Measurements from ENCODE around the gene SIGLEC1.

The SIGLEC1 gene

DNA sequence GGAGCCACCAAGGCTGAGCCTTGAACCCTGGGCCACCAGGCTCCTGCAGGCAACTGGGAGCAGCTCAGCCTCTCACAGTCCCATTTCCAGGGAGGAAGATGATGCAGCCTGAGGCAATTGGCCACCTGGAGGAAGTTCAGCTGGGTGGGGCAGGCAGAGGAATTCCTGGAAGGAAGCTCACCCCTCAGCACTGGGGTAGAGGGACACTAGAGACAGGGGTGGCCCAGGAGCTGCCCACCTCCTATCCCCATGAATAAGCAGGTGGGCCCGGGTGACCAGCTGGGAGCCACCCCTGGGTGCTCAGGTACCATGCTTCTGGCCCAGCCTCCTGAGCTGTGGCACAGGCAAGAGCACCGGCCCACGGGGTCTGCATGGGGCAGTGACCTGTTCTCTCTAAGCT lies 16.5 kb upstream of the SIGLEC1 start:
- no peak for DNase-seq (ENCODE audit: low read depth)

DNA sequence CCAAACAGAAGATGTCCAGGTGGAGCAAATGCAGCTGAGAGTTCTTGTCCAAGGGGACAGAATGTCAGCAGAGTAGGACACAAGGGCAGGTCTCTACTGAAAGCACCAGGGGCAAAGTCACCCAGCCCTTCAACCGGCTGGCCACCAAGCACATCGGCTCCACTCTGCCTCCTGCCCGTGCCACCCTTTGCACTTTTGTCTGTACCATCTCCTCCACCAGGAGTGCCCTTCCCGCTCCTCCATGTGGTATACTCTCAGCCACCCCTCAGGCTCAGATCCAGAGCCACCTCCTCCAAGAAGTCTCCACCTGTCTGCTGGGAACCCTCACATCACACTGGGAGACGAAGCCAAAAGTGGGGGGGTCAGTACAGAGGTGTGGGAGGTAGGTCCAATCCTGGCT lies 16.0 kb upstream of the SIGLEC1 start:
- DNase-seq (ENCODE audit: low read depth): no peak

- peak; percentile 49 for DNase-seq (ENCODE audit: low read depth)
Measured at GRCh38 chr20:3727401-3728021, 15.1 kb upstream of the SIGLEC1 start.

DNA sequence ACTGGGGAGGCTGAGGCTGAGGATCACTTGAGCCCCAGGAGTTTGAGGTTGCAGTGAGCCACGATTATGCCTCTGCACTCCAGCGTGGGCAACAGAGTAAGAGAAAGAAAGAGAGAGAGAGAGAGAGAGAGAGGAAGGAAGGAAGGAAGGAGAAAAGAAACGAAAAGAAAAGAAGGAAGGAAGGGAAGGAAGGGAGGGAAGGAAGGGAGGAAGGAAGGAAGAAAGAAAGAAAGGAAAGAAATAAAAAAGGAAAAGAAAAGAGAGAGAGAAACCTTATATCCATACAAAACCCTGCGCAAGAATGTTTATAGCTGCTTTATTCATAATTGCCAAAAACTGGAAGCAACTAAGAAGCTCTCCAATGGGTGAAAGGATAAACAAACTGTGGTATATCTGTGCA lies 12.0 kb upstream of the SIGLEC1 start:
- no peak for DNase-seq (ENCODE audit: low read depth)

- DNase-seq (ENCODE audit: low read depth): no peak
Measured at GRCh38 chr20:3723284-3723683, 10.9 kb upstream of the SIGLEC1 start.

GRCh38 chr20:3721912-3722311 lies 9.5 kb upstream of the SIGLEC1 start:
- DNase-seq (ENCODE audit: low read depth): no peak

DNA sequence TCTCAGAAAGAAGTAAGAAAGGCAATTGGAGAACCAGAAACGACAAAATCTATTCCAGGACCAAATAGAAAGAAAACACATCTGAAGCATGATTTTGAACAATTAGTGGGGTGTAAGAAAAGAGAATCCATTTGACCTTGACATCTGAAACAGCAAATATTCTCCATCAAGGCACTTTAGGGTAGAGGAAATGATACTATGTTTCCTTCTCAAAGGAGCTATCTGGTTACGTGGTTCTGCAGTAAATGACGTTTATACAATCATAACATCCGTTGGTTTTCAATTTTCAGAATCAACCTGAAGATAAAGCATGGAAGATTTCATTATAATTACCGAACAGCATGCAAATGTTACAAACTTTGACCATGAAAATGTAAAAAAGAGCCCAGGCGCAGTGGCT lies 8.2 kb upstream of the SIGLEC1 start:
- no peak for DNase-seq (ENCODE audit: low read depth)

DNA sequence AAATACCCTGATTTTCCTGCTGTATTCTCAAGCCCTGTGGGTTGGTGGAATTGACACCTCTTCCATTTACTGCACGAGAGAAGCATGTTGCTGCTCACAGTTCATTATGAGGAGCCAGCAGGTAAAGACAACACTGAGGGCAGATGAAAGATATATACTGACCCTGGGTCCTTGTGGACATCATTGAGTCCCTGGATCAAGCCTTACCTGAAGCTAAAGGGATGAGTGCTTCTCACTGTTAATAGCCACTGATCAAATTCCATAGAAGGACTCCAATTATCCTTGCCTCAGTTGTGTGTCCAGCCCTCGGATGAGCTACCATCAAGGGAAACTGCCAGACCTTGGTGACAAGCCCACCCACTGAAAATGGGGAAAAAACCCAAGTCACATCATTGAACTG lies 7.7 kb upstream of the SIGLEC1 start:
- no peak for DNase-seq (ENCODE audit: low read depth)

- DNase-seq (ENCODE audit: low read depth): no peak
Measured at GRCh38 chr20:3719046-3719445, 6.6 kb upstream of the SIGLEC1 start.

- DNase-seq (ENCODE audit: low read depth): peak; percentile 64
Measured at GRCh38 chr20:3716195-3716834, 3.9 kb upstream of the SIGLEC1 start.

- no peak for DNase-seq (ENCODE audit: low read depth)
Measured at GRCh38 chr20:3714092-3714491, 1.7 kb upstream of the SIGLEC1 start.

DNA sequence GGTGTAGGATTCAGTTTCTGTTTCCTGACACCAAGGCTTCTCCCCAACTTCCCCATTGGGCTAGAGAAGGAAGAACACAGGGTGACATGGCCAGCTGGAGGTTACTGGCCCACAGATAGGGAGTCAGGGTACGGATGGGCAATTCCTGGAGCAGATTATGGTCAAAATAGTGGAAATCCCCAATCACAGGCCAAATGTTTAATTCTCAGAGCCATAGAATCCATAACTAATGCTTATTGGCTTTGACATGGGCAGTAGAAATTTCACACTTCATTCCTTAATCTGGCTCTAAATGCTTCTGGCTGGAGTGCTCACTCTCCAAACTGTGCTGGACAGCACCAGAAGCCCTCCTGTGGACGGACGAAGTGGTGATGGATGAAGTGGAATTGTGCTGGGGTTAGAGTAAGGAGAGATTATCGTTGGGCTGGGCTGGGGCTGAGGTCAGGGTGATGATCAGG lies 887 bp downstream of the SIGLEC1 start:
- DNase-seq (ENCODE audit: low read depth): no peak

- DNase-seq (ENCODE audit: low read depth): peak; percentile 57
Measured at GRCh38 chr20:3710703-3711483, 1.5 kb downstream of the SIGLEC1 start.

DNA sequence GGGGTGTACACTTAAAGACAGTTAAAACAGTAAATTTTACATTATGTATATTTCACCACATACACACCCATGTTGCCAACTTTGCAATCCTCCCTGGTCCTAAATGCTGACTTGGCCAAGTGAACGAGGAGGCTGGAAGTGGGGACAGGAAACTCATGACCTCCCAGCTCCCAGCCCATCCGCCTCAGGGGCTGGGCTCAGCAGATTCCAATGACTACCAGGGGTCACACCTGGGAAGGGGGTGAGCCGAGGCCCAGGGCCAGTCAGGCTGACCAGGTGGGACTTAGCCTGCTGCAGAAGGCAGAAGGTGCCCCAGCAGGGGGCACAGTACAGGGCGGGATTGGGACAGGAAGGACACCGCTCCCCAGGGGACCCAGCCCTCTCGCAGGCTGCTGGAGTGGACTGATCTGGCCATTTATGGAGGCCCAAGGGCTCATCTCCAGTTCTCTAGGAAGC lies 2.4 kb downstream of the SIGLEC1 start:
- no peak for DNase-seq (ENCODE audit: low read depth)

GRCh38 chr20:3707508-3707899 lies 4.9 kb downstream of the SIGLEC1 start:
- DNase-seq (ENCODE audit: low read depth): no peak

DNA sequence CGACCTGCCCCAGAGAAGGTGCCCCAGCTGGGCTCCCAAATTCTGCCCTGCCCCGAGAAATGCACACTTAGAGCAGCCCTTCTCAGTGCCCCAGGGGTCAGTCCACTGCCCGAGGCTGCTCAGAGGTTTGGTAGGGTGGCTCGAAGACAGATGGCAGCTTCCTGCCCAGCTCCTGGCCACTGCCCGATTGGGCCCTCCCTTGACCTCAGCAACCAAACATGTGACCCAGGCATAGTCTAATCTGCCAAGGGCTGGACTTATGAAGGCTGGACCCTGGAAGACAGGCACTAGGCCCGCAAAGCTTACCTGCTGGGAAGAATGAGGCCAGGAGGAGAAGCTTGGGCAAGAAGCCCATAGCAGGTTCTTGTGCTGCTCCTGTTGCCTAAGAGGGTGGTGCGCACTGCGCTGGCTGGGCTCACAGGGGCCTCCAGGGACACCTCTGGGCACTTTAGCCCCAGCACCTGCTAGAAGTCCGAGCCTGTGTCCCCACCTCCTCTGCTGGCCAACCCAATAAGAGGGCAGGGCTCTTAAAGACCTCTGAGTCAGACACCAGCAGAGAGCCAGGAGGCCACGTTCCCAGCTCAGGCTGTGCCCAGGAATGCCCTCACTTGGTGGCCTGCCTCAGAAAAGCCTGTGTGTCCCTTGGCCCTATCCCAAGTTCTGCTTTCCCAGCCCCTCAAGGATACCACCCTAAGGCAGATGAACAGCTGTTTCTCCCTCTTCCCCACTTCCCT lies 5.5 kb downstream of the SIGLEC1 start:
- DNase-seq (ENCODE audit: low read depth): no peak

GRCh38 chr20:3705970-3706739 lies 6.2 kb downstream of the SIGLEC1 start:
- DNase-seq (ENCODE audit: low read depth): no peak

DNA sequence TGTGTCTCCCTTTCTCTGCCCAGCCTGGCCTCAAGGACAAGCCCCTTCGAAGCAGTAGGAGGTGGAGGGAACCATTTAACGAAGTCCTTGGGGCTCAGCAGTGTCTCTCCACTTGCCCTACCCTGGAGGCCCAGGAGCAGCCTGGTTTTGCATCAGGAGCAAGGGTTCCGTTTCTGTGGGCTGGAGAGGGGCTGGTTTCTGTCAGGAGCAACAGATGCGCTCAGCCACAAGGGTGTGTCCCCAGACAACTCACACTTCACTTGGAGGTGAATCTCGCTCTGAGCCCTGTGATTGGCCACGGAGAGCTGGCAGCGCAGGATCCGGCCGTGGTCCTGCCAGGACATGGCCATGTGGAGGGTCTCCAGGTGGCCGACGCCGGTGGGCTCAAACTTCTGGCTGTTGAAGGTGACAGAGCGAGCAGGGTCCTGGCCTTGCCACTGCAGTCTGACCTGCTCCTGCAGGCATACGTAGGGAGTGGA lies 6.9 kb downstream of the SIGLEC1 start:
- DNase-seq (ENCODE audit: low read depth): no peak

DNA sequence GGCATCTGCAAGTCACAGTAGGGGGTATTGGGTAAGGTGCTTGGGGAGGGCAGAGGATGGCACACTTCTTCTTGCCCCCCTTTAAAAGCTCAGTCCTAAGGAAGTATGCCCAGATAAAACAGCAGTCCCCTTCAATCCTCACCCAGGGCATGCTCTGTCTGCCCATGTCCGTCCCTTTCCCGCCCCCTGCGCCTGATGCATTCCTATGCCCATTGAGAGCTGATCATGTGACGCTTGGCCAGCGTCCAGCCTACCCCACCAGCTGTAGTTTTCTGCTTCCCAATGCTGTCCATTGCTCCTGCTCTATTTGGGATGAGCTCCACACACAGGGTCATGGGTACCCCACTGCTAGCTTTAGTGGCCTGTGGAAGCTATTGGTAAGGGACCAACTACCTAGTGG lies 8.3 kb downstream of the SIGLEC1 start:
- no peak for DNase-seq (ENCODE audit: low read depth)

DNA sequence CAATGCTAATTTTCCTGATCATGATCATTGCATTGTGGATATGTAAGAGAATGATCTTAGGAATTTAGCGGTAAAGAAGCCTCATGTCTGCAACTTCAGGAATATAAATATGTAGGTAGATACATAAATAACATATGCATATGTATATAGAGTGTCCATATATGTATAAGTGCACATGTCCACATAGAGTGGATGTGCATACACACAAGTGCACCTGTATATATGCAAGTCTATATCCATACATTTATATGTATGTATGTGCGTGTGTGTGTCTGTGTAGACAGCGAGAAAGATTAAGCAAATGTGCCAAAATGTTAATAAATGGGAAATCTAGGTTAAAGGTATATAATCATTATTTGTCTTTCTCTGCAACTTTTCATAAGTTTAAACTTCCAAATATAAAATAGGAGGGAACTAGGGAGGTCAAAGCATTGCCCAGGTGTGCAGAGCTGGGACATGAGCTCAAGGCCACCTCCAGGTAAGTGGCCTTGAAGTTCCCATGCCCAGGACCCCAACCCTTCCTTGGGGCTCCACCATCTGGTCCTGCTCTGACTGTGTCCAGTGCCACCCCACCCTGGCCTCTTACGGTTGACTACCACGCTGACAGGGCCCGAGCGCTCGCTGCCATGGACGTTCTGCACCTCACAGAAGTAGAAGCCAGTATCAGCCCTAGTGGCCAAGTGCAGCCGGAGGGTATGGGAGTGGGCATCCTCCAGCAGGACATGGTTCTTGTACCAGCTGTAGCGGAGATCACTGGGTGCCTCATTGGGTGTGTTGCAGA lies 9.6 kb downstream of the SIGLEC1 start:
- DNase-seq (ENCODE audit: low read depth): no peak

All from ELR (cell line).